Measurements from ENCODE around the gene NATD1.
"Not testable (repeated sequence)": the region's sequence is repeated elsewhere in the genome, so short reads cannot be mapped to it uniquely, and the experiment has no call there.

Gene NATD1

GRCh38 chr17:21248500-21248899 is 4.7 kb downstream of the NATD1 start:
- in situ Hi-C loops (cut with HindIII; ENCODE audit: low sequenced_read_pairs), result loop anchor here (5.0 kb wide), 1 partner anchor 46 kb away; no protein-coding TSS in a partner anchor

- in situ Hi-C loops (cut with HindIII; ENCODE audit: low sequenced_read_pairs), result loop anchor here (5.0 kb wide), 1 partner anchor 45 kb away; no protein-coding TSS in a partner anchor
These were observed 5.5 kb downstream of the NATD1 start for GRCh38 chr17:21247552-21248258.

- in situ Hi-C loops (cut with HindIII; ENCODE audit: low sequenced_read_pairs), result loop anchor here (5.0 kb wide), 1 partner anchor 44 kb away; no protein-coding TSS in a partner anchor
These were observed 6.5 kb downstream of the NATD1 start for GRCh38 chr17:21246698-21247097.

- in situ Hi-C loops (cut with HindIII; ENCODE audit: low sequenced_read_pairs), result loop anchor here (5.0 kb wide), 1 partner anchor 43 kb away; no protein-coding TSS in a partner anchor
These were observed 7.5 kb downstream of the NATD1 start for GRCh38 chr17:21245639-21246084.

GRCh38 chr17:21243516-21244303 is 9.5 kb downstream of the NATD1 start:
- in situ Hi-C loops (cut with HindIII; ENCODE audit: low sequenced_read_pairs), result no loop called here

GRCh38 chr17:21242780-21243515 is 10.3 kb downstream of the NATD1 start:
- in situ Hi-C loops (cut with HindIII; ENCODE audit: low sequenced_read_pairs), result no loop called here

GRCh38 chr17:21242026-21242697 is 11.0 kb downstream of the NATD1 start:
- in situ Hi-C loops (cut with HindIII; ENCODE audit: low sequenced_read_pairs), result no loop called here

- in situ Hi-C loops (cut with HindIII; ENCODE audit: low sequenced_read_pairs), result no loop called here
These were observed 11.6 kb downstream of the NATD1 start for GRCh38 chr17:21241564-21241963.

- in situ Hi-C loops (cut with HindIII; ENCODE audit: low sequenced_read_pairs), result no loop called here
These were observed 12.7 kb downstream of the NATD1 start for GRCh38 chr17:21240369-21241055.

GRCh38 chr17:21239680-21240368 is 13.4 kb downstream of the NATD1 start:
- in situ Hi-C loops (cut with HindIII; ENCODE audit: low sequenced_read_pairs), result no loop called here

- in situ Hi-C loops (cut with HindIII; ENCODE audit: low sequenced_read_pairs), result no loop called here
These were observed 17.3 kb downstream of the NATD1 start for GRCh38 chr17:21235921-21236320.

GRCh38 chr17:21233581-21234347 is 19.4 kb downstream of the NATD1 start:
- in situ Hi-C loops (cut with HindIII; ENCODE audit: low sequenced_read_pairs), result loop anchor here (5.0 kb wide), 1 partner anchor 61 kb away; no protein-coding TSS in a partner anchor

GRCh38 chr17:21232033-21232749 is 21.0 kb downstream of the NATD1 start:
- in situ Hi-C loops (cut with HindIII; ENCODE audit: low sequenced_read_pairs), result loop anchor here (5.0 kb wide), 1 partner anchor 60 kb away; no protein-coding TSS in a partner anchor

GRCh38 chr17:21231533-21231932 is 21.7 kb downstream of the NATD1 start:
- in situ Hi-C loops (cut with HindIII; ENCODE audit: low sequenced_read_pairs), result loop anchor here (5.0 kb wide), 1 partner anchor 59 kb away; no protein-coding TSS in a partner anchor

- in situ Hi-C loops (cut with HindIII; ENCODE audit: low sequenced_read_pairs), result no loop called here
These were observed 24.4 kb downstream of the NATD1 start for GRCh38 chr17:21228845-21229244.

- in situ Hi-C loops (cut with HindIII; ENCODE audit: low sequenced_read_pairs), result no loop called here
These were observed 25.1 kb downstream of the NATD1 start for GRCh38 chr17:21228111-21228510.

GRCh38 chr17:21227277-21227676 is 25.9 kb downstream of the NATD1 start:
- in situ Hi-C loops (cut with HindIII; ENCODE audit: low sequenced_read_pairs), result not testable (repeated sequence)

GRCh38 chr17:21223086-21223485 is 30.1 kb downstream of the NATD1 start:
- in situ Hi-C loops (cut with HindIII; ENCODE audit: low sequenced_read_pairs), result no loop called here

All from endothelial cell of hepatic sinusoid (primary cell).